Effector memory CD4-positive, alpha-beta T cell (primary cell): ENCODE results near the gene ATP5MG.
A peak's percentile ranks its signal among the peaks of the same experiment; 100 is the strongest.

Experiments
- DNase-seq, 3 donors: peaks; one replicate each; pipeline ENCODE4 v3.0.0-alpha.2; 2020
- H3K27ac ChIP-seq: 2 replicates; pipeline ENCODE4 v1.7.0; 2013; ENCODE audit warnings: mild to moderate bottlenecking, low read length, moderate library complexity; ENCODE audit not compliant: insufficient read depth, poor library complexity, severe bottlenecking
- H3K27me3 ChIP-seq: replicated peaks from 2 replicates; pipeline ENCODE4 v1.7.0; 2013; ENCODE audit warnings: mild to moderate bottlenecking, low read length; ENCODE audit not compliant: insufficient read depth, control insufficient read depth, poor library complexity, severe bottlenecking
- H3K36me3 ChIP-seq: 2 replicates; pipeline ENCODE4 v1.7.0; 2013; ENCODE audit warnings: mild to moderate bottlenecking, low read length, moderate library complexity; ENCODE audit not compliant: control insufficient read depth, insufficient read depth
- H3K4me1 ChIP-seq: 2 replicates; pipeline ENCODE4 v1.7.0; 2013; ENCODE audit warnings: low read length, mild to moderate bottlenecking; ENCODE audit not compliant: control insufficient read depth, insufficient read depth, poor library complexity, severe bottlenecking
- H3K4me3 ChIP-seq: 2 replicates; pipeline ENCODE4 v1.7.0; 2013; ENCODE audit warnings: low read length, low read depth, mild to moderate bottlenecking; ENCODE audit not compliant: insufficient read depth, poor library complexity, severe bottlenecking
- H3K9me3 ChIP-seq: 2 replicates; pipeline ENCODE4 v1.7.0; 2013; ENCODE audit warnings: mild to moderate bottlenecking, low read length, moderate library complexity; ENCODE audit not compliant: control insufficient read depth
- total RNA-seq, 3 donors: gene quantifications; one replicate each; lab custom pipeline; 2026; lab: John Stamatoyannopoulos, UW

ATP5MG gene, protein sequence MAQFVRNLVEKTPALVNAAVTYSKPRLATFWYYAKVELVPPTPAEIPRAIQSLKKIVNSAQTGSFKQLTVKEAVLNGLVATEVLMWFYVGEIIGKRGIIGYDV
- total RNA-seq = 23.8 to 33.9 (median 25.3) reads per million in 3 donors

DNA sequence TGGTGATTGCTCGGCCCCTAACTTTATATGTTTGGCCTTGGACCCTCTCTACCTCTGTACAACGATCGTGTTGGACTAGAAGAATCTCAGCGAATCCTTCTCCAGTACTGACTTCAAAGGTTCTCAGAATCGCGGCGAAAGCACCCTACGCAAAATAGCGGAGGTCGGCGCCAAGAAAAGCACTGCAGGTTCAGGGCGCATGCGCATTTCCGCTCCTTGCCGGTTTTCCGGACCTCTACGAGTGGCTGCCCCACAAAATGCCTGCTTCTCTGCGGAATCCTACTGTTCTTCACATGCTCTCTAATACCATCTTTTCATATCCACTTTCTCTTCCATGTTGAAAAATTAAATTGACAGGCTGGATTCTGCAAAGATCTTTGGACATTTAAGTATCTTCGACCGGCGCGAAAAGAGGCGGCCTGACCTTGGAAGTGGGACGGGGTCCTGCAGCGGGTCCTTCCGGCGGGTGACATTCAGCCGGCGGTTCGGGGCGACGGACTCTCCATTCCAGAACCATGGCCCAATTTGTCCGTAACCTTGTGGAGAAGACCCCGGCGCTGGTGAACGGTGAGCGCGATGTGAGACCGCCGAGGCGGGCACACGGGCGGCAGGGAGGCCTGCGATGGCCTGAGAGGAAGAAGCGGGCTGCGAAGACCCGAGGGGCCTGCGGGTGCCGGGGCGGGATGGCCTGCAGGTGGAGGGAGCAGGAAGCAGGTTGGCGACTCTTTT lies at the start of gene ATP5MG:
Gene ATP5MG, plus strand, starts transcription at position 456 of the 729 bp plus-strand sequence. Its CDS starts 60 bp downstream, at position 516.
- H3K4me1 ChIP-seq = peaks cover 15% of the 10 kb centered on the region
- no peaks in the 10 kb centered on the region for H3K27me3 ChIP-seq
- peak within 1 kb of the TSS; percentile 90 for H3K27ac ChIP-seq
- no peaks in the 10 kb centered on the region for H3K9me3 ChIP-seq
- peak within 1 kb of the TSS; percentile 87 for H3K4me3 ChIP-seq
- H3K36me3 ChIP-seq = peaks cover 13% of the 10 kb centered on the region
- peak; percentile 81 to 89 (median 84) for DNase-seq

- H3K9me3 ChIP-seq = no peaks in the 10 kb centered on the region
- no peaks in the 10 kb centered on the region for H3K27me3 ChIP-seq
- no peak for DNase-seq
- H3K4me3 ChIP-seq = no peak overlapping the region
- peak overlapping the region; percentile 57 for H3K27ac ChIP-seq
- H3K4me1 ChIP-seq = peaks cover 5% of the 10 kb centered on the region
- peaks cover 42% of the 10 kb centered on the region for H3K36me3 ChIP-seq
Measured at GRCh38 chr11:118353084-118353710, 48.2 kb upstream of the ATP5MG start.

- Histone ChIP-seq H3K9me3 (no peaks in the 10 kb centered on the region), H3K27me3 (no peaks in the 10 kb centered on the region), H3K4me3 (no peak overlapping the region), H3K4me1 (peaks cover 4% of the 10 kb centered on the region), H3K36me3 (peaks cover under 1% of the 10 kb centered on the region), H3K27ac (no peak overlapping the region)
- DNase-seq = no peak
Measured at GRCh38 chr11:118358071-118358470, 43.3 kb upstream of the ATP5MG start.

DNA sequence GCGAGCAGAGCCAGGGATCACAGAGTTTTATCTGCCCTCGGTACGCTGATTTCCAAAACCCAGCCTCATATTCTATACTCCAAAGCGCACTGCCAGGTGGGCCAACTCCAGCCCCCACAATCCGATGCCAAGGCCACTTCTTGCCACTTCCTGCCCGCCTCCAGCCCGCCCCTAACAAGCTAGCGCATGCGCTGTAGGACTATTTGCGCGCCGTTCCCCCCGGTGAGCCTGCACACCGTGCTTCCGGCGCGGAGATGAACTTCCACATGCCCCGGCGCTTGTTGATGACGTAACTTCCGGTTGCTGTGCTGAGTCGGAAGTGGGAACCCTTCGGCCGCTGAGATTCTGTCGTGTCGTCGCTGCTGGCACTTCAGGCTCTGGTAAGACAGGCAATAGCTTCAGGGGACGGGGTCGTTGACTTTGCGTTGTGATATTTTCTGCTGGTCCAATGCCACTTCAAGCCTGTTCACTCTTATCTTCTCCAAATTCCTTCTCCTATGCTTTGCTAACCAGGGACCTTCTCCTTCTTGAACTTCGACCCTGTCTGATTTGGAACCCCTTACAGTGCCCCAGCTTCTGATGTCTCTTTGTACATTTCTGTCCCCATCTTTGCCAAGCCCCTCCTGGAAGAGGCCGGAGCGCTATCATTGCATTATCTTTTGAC lies 42.0 kb upstream of the ATP5MG start, which contains the start of gene UBE4A:
Gene UBE4A, plus strand, starts transcription at position 306 of the 664 bp plus-strand sequence. CDS start 5,481 bp downstream, outside the sequence.
- peak; percentile 86 to 95 (median 92) for DNase-seq
- Histone ChIP-seq H3K9me3 (no peaks in the 10 kb centered on the region), H3K36me3 (peaks cover 2% of the 10 kb centered on the region)

GRCh38 chr11:118364956-118365615 lies 36.3 kb upstream of the ATP5MG start:
- H3K9me3 ChIP-seq = no peaks in the 10 kb centered on the region
- H3K36me3 ChIP-seq = peaks cover 56% of the 10 kb centered on the region
- H3K4me3 ChIP-seq = no peak overlapping the region
- no peak for DNase-seq
- H3K4me1 ChIP-seq = no peaks in the 10 kb centered on the region
- H3K27me3 ChIP-seq = no peaks in the 10 kb centered on the region
- no peak overlapping the region for H3K27ac ChIP-seq

More for the DNA sequence above, 42.0 kb upstream of the ATP5MG start, which contains the start of gene UBE4A:
- Histone ChIP-seq H3K27ac (peak within 1 kb of the TSS; percentile 92), H3K27me3 (no peaks in the 10 kb centered on the region), H3K4me1 (peaks cover 4% of the 10 kb centered on the region), H3K4me3 (peak within 1 kb of the TSS; percentile 82)

- Histone ChIP-seq H3K27me3 (no peaks in the 10 kb centered on the region), H3K4me3 (no peak overlapping the region), H3K9me3 (no peaks in the 10 kb centered on the region), H3K36me3 (peaks cover 68% of the 10 kb centered on the region), H3K27ac (no peak overlapping the region), H3K4me1 (no peaks in the 10 kb centered on the region)
- DNase-seq = no peak
Measured at GRCh38 chr11:118366287-118366686, 35.1 kb upstream of the ATP5MG start.

DNA sequence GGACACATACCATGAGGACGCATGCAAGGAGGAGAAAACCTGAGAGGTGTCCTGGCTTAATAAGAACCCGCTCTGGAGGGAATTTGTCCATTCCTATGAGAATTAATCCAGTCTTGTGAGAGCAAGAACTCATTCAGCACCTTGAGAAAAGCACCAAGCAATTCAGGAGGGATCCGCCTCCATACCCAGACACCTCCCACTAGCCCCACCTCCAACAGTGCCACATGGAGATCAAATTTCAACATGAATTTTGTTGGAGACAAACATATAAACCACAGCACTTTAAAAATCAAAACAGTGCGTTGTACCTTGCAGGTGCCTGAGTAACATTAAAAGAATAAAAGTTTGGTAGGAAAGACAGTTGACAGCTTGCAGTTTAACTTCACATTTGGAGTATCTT lies 30.6 kb upstream of the ATP5MG start:
- DNase-seq = no peak
- Histone ChIP-seq H3K9me3 (no peaks in the 10 kb centered on the region), H3K4me1 (no peaks in the 10 kb centered on the region), H3K27me3 (no peaks in the 10 kb centered on the region), H3K36me3 (peaks cover 98% of the 10 kb centered on the region), H3K27ac (no peak overlapping the region), H3K4me3 (no peak overlapping the region)

GRCh38 chr11:118373263-118373662 lies 28.1 kb upstream of the ATP5MG start:
- no peaks in the 10 kb centered on the region for H3K4me1 ChIP-seq
- no peak overlapping the region for H3K4me3 ChIP-seq
- H3K27ac ChIP-seq = no peak overlapping the region
- DNase-seq = no peak
- peaks cover 96% of the 10 kb centered on the region for H3K36me3 ChIP-seq
- no peaks in the 10 kb centered on the region for H3K9me3 ChIP-seq
- H3K27me3 ChIP-seq = no peaks in the 10 kb centered on the region

DNA sequence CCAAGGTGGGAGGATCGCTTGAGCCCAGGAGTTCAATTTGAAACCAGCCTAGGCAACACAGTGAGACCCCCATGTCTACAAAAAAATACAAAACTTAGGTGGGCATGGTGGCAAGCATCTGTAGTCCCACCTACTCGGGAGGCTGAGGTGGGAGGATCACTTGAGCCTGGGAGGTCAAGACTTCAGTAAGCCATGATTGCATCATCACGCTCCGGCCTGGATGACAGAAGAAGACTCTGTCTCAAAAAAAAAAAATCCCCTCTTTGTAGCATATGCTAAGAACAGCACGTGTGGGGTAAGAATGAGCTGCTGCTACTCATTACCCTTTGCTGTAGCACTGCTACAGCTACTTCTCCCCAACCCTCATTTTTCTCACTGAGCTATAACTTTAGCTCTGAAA lies 27.5 kb upstream of the ATP5MG start:
- no peaks in the 10 kb centered on the region for H3K9me3 ChIP-seq
- DNase-seq = no peak
- peaks cover 96% of the 10 kb centered on the region for H3K36me3 ChIP-seq
- H3K27me3 ChIP-seq = no peaks in the 10 kb centered on the region
- no peak overlapping the region for H3K4me3 ChIP-seq
- H3K4me1 ChIP-seq = no peaks in the 10 kb centered on the region
- H3K27ac ChIP-seq = no peak overlapping the region
